HCT116 (cell line): ENCODE measurements around the gene MRPL1.

ENCODE experiments used
- ATF3 ChIP-seq: IDR thresholded peaks from 2 replicates; pipeline ENCODE4 v1.6.1; 2012
- CBX3 ChIP-seq: IDR thresholded peaks from 2 replicates; pipeline ENCODE4 v1.6.1; 2012; ENCODE audit warnings: low read depth
- CTCF ChIP-seq, 3 experiments: fragments of 200-600 bp in 1 of 3; sonication (generic) in 1 of 3; IDR thresholded peaks in 2 of 3; conservative IDR thresholded peaks in 1 of 3; 2 replicates each; pipeline ENCODE4 v1.5.1; 2012 to 2017; ENCODE audit warnings: low read depth in 2 of 3, low read length in 2 of 3, antibody characterized with exemption in 1 of 3, borderline replicate concordance in 1 of 3, control low read depth in 1 of 3, mild to moderate bottlenecking in 1 of 3, mixed read lengths in 1 of 3, mixed run types in 1 of 3, moderate library complexity in 1 of 3; ENCODE audit not compliant: insufficient read depth in 1 of 3
- EGR1 ChIP-seq: IDR thresholded peaks from 2 replicates; pipeline ENCODE4 v1.6.1; 2012; ENCODE audit warnings: low read depth
- EZH2 ChIP-seq: fragments of 200-600 bp; sonication (generic); IDR thresholded peaks from 2 replicates; pipeline ENCODE4 v1.6.1; 2017; ENCODE audit warnings: antibody characterized with exemption, mixed run types
- EZH2phosphoT487 ChIP-seq: fragments of 200-600 bp; IDR thresholded peaks from 2 replicates; pipeline ENCODE4 v1.6.1; 2018; ENCODE audit warnings: antibody characterized with exemption, borderline replicate concordance
- FOSL1 ChIP-seq: IDR thresholded peaks from 2 replicates; pipeline ENCODE4 v1.6.1; 2012; ENCODE audit warnings: low read depth
- JUND ChIP-seq: IDR thresholded peaks from 2 replicates; pipeline ENCODE4 v1.6.1; 2012
- MAX ChIP-seq: IDR thresholded peaks from 2 replicates; pipeline ENCODE4 v1.6.1; 2012
- POLR2A ChIP-seq: IDR thresholded peaks from 2 replicates; pipeline ENCODE4 v1.7.0; 2011; ENCODE audit warnings: borderline replicate concordance; ENCODE audit not compliant: insufficient read depth, insufficient read length; ENCODE audit errors: extremely low read depth
- POLR2AphosphoS5 ChIP-seq: IDR thresholded peaks from 2 replicates; pipeline ENCODE4 v1.6.1; 2011; ENCODE audit warnings: mild to moderate bottlenecking, low read depth, low read length, moderate library complexity
- RAD21 ChIP-seq: IDR thresholded peaks from 2 replicates; pipeline ENCODE4 v1.6.1; 2012; ENCODE audit warnings: low read depth, mild to moderate bottlenecking
- SRF ChIP-seq: IDR thresholded peaks from 2 replicates; pipeline ENCODE4 v1.6.1; 2012; ENCODE audit warnings: low read depth
- ZBTB33 ChIP-seq: IDR thresholded peaks from 2 replicates; pipeline ENCODE4 v1.6.1; 2011; ENCODE audit warnings: mild to moderate bottlenecking, low read length, moderate library complexity; ENCODE audit not compliant: insufficient replicate concordance; ENCODE audit errors: extremely low read depth

- no peak for TF ChIP-seq RAD21
- no peak for TF ChIP-seq FOSL1
- TF ChIP-seq CTCF (IDR thresholded peaks at IDR 0.05 in 2 of 3, conservative IDR thresholded peaks at IDR 0.05 in 1 of 3; ENCODE audit: borderline replicate concordance in 1 of 3, insufficient read depth in 1 of 3, low read depth in 2 of 3, low read length in 2 of 3): no peak
- no peak for TF ChIP-seq MAX
- no peak for TF ChIP-seq ZBTB33
- no peak for TF ChIP-seq EZH2
- TF ChIP-seq POLR2A: no peak
- TF ChIP-seq POLR2AphosphoS5: no peak
- TF ChIP-seq EZH2phosphoT487: no peak
- no peak for TF ChIP-seq JUND
- TF ChIP-seq ATF3: no peak
- TF ChIP-seq SRF: no peak
- TF ChIP-seq CBX3: no peak
- TF ChIP-seq EGR1: no peak
Measured at GRCh38 chr4:77911842-77912450, 49.3 kb downstream of the MRPL1 start.
